Measurements from ENCODE around the gene KCNH5. TPM values are rescaled to one million over a fixed set of nuclear protein-coding genes. Genes with fewer than 3 reads are reported as not detected.

Gene KCNH5
- total and polyA plus RNA-seq, 4 donors, result not detected

GRCh38 chr14:62824086-62824485, 221.2 kb downstream of the KCNH5 start (continued):
- TF ChIP-seq, protein P1, sequence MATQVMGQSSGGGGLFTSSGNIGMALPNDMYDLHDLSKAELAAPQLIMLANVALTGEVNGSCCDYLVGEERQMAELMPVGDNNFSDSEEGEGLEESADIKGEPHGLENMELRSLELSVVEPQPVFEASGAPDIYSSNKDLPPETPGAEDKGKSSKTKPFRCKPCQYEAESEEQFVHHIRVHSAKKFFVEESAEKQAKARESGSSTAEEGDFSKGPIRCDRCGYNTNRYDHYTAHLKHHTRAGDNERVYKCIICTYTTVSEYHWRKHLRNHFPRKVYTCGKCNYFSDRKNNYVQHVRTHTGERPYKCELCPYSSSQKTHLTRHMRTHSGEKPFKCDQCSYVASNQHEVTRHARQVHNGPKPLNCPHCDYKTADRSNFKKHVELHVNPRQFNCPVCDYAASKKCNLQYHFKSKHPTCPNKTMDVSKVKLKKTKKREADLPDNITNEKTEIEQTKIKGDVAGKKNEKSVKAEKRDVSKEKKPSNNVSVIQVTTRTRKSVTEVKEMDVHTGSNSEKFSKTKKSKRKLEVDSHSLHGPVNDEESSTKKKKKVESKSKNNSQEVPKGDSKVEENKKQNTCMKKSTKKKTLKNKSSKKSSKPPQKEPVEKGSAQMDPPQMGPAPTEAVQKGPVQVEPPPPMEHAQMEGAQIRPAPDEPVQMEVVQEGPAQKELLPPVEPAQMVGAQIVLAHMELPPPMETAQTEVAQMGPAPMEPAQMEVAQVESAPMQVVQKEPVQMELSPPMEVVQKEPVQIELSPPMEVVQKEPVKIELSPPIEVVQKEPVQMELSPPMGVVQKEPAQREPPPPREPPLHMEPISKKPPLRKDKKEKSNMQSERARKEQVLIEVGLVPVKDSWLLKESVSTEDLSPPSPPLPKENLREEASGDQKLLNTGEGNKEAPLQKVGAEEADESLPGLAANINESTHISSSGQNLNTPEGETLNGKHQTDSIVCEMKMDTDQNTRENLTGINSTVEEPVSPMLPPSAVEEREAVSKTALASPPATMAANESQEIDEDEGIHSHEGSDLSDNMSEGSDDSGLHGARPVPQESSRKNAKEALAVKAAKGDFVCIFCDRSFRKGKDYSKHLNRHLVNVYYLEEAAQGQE (IDR thresholded peaks at IDR 0.05), result no peak
- TF ChIP-seq GABPA (IDR thresholded peaks at IDR 0.05 in 1 of 2, conservative IDR thresholded peaks at IDR 0.05 in 1 of 2) (no peak), RAD21 (IDR thresholded peaks at IDR 0.05) (no peak), NR2F2 (IDR thresholded peaks at IDR 0.05) (no peak)

GRCh38 chr14:62819931-62820330, 225.3 kb downstream of the KCNH5 start:
- H3K9me3 ChIP-seq (ENCODE audit: control insufficient read depth in 4 of 4, low read length in 3 of 4), result no peaks in the 10 kb centered on the region
- no peak overlapping the region for H3K9ac ChIP-seq (ENCODE audit: low read depth in 1 of 2, low read length in 2 of 2)
- H3K4me3 ChIP-seq (ENCODE audit: low read depth in 1 of 3, low read length in 3 of 3), result no peak overlapping the region
- DNase-seq (ENCODE audit: low spot score), result no peak
- TF ChIP-seq ZBTB33 (IDR thresholded peaks at IDR 0.05) (no peak), YY1 (IDR thresholded peaks at IDR 0.05) (no peak), NR2F2 (IDR thresholded peaks at IDR 0.05) (no peak), FOXA1 (IDR thresholded peaks at IDR 0.05) (no peak), SP1 (IDR thresholded peaks at IDR 0.05) (no peak), MAX (IDR thresholded peaks at IDR 0.05) (no peak), TAF1 (conservative IDR thresholded peaks at IDR 0.05) (no peak), HNF4G (IDR thresholded peaks at IDR 0.05) (no peak), JUND (IDR thresholded peaks at IDR 0.05) (no peak)
- TF ChIP-seq, protein P1 (IDR thresholded peaks at IDR 0.05), result no peak
- TF ChIP-seq, protein P2, sequence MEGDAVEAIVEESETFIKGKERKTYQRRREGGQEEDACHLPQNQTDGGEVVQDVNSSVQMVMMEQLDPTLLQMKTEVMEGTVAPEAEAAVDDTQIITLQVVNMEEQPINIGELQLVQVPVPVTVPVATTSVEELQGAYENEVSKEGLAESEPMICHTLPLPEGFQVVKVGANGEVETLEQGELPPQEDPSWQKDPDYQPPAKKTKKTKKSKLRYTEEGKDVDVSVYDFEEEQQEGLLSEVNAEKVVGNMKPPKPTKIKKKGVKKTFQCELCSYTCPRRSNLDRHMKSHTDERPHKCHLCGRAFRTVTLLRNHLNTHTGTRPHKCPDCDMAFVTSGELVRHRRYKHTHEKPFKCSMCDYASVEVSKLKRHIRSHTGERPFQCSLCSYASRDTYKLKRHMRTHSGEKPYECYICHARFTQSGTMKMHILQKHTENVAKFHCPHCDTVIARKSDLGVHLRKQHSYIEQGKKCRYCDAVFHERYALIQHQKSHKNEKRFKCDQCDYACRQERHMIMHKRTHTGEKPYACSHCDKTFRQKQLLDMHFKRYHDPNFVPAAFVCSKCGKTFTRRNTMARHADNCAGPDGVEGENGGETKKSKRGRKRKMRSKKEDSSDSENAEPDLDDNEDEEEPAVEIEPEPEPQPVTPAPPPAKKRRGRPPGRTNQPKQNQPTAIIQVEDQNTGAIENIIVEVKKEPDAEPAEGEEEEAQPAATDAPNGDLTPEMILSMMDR (IDR thresholded peaks at IDR 0.05; ENCODE audit: low read depth, low read length, missing input control), result no peak
- H3K36me3 ChIP-seq (ENCODE audit: control insufficient read depth in 4 of 4, insufficient read depth in 3 of 4, low read depth in 1 of 4, low read length in 3 of 4), result no peaks in the 10 kb centered on the region
- H3K27me3 ChIP-seq (ENCODE audit: control insufficient read depth in 4 of 4, insufficient read depth in 4 of 4, low read length in 3 of 4), result no peaks in the 10 kb centered on the region
- WGBS, result 60% methylated on average over 1 of the region's 1 CpG
- no peaks in the 10 kb centered on the region for H3K4me1 ChIP-seq (ENCODE audit: control insufficient read depth in 4 of 4, insufficient read depth in 4 of 4, low read length in 3 of 4)
- no peak overlapping the region for H3K27ac ChIP-seq (ENCODE audit: low read depth in 1 of 2, low read length in 2 of 2)

All from liver (tissue), 9 donors.